ENCODE data around the gene OPCML.

The OPCML gene

DNA sequence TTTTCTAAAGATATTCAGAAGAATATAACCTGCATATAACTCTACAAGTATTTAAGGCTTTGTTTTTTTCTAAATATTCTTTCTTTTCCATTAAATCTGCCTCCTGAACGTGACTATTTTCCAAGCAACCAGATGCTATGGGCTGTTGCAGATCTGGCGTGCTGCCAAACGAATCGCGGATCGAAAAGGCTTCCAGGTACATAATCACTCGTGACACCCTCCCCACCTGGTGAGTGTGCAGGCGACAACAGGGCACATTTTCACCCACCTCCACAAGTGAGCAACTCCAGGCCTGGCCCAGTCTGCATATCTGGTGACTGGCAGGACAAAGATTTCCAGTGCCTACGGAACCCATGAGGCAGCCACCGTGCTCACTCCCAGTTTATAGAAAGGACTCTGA is 660.1 kb downstream of the OPCML start:
- no peak for FAIRE-seq

DNA sequence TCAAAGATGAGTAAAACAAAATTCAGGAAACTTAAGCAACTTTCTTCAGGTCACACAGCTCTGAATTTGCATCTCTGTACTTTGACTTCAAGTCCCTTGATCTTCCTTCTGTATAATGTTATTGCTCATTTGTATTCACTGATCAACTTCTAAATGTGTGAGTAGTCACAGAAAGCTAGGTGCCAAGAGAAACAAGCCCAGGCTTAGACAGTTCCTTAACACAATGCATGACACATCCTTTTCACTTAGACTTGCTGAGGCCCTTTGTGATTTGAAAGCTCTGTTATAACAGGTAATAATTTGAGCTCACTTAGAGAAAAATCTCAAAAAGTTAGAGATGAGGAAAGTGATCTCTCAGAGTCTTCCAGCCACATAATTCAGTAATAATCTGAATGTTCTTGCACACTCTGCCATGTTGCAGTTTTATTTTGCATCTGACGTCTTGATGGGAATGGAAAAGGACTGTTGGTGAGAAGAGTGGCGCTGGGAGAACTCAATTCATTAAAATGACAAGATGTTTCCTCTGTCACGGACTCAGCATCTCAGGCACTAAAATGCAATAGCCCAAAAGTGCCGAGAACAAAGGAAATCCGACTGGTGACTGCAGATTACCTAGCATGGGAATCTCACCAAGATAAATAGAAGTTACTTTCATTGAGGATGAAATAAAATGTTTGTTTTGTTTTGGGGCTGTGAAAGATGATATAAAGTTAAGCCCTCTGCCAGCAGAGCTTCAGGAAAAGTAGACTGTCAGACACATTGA is 665.3 kb downstream of the OPCML start:
- FAIRE-seq = no peak

DNA sequence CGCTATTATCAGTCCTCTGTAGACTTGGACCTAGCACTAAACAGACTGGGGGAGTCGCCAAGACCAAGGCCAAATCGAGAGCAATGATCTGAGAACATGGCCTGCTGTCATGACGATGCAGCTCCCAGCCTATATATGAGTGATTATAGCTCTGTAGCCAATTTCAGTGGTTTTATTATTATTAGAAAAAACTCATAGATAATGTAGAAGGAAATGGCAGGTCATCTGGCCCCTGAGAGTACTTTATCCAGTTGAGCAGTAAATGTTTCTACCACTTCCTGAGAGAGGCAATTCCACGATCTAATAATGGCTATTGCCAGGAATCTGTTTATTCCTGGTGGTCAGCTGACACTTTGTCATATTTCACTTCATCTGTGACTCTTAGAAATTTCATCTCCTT is 666.7 kb downstream of the OPCML start:
- no peak for FAIRE-seq

- FAIRE-seq = no peak
Observed at GRCh38 chr11:132864811-132865576, 667.3 kb downstream of the OPCML start.

DNA sequence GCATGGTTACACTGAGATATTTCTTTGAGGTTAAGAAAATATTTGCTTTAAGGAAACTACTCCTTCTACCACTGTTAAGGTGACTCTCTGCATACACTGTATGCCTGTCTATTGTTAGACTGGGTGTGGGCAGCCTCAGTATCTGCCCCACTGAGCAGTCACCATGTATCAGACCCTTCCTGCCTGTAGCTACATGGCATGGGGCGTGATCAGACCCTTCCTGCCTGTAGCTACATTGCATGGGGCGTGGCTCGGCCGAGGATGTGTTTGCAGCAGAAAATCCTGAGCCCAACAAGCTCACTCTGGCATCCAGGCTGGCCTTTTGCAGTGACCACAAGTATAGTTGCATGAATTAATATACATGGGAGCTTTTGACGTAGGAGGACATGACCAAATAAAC is 669.4 kb downstream of the OPCML start:
- no peak for FAIRE-seq

DNA sequence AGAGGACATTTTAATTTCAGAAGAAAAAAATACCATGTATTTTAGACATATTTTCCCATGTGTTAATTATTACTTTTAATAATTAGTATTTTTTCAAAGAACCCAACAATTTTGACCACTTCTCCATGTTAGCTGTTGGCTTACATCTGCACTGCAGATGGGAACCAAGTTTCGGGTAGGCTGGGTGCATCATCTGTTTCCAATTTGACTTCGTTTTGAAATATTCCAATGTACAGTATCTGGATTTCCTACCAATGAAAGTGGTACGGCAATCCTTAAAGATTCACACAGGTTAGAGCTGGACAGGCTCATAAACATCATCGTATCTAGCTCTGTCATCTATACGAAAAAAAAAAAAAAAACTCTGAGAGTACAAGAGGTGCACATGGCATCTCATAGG is 670.2 kb downstream of the OPCML start:
- no peak for FAIRE-seq

GRCh38 chr11:132859306-132859705 is 673.0 kb downstream of the OPCML start:
- no peak for FAIRE-seq

- no peak for FAIRE-seq
Observed at GRCh38 chr11:132858223-132858622, 674.1 kb downstream of the OPCML start.

- no peak for FAIRE-seq
Observed at GRCh38 chr11:132856032-132856431, 676.3 kb downstream of the OPCML start.

- FAIRE-seq = no peak
Observed at GRCh38 chr11:132855516-132855915, 676.8 kb downstream of the OPCML start.

- FAIRE-seq = no peak
Observed at GRCh38 chr11:132853886-132854285, 678.4 kb downstream of the OPCML start.

- no peak for FAIRE-seq
Observed at GRCh38 chr11:132852361-132852760, 679.9 kb downstream of the OPCML start.

GRCh38 chr11:132851247-132851646 is 681.1 kb downstream of the OPCML start:
- no peak for FAIRE-seq

GRCh38 chr11:132850266-132850665 is 682.0 kb downstream of the OPCML start:
- no peak for FAIRE-seq

DNA sequence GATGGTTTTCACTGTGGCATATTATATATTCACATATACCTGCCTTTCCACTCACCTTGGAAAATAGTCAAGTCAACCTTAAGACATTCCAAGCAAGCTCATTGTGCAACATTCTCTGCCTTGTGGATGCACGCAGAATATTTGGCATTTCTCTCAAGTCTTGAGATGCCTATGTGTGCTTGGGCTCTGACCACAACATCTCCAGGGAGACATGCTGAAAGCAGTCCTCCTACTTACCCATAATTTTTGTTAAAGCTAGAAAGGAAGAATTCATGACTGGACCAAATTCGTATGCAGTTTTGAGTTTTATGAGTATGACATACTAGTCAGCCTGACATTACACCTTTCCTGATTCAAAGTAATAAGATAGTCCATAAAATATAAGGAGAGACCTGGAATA is 684.0 kb downstream of the OPCML start:
- FAIRE-seq = no peak

GRCh38 chr11:132846075-132846474 is 686.2 kb downstream of the OPCML start:
- FAIRE-seq = no peak

GRCh38 chr11:132844956-132845696 is 687.2 kb downstream of the OPCML start:
- FAIRE-seq = no peak

DNA sequence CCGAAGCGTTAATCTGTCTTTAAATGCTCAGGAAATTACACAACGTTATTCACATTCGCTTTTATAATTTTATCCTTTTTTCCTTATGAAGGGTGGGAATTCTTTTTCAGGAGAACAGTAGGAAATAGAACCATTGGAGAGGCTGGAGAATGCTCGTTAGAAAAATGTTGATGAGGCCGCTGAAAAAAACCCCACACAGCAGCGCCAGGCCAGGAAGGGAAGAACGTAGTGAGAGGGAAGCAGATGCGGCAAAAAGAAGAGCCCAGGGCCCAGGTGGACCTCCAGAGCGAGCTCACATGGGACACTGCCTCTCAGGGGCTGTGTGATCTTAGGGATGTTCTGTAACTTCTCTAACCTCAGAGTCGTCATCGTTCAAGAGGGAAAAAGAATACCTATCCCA is 691.6 kb downstream of the OPCML start:
- FAIRE-seq = no peak

GRCh38 chr11:132840191-132840590 is 692.1 kb downstream of the OPCML start:
- no peak for FAIRE-seq

DNA sequence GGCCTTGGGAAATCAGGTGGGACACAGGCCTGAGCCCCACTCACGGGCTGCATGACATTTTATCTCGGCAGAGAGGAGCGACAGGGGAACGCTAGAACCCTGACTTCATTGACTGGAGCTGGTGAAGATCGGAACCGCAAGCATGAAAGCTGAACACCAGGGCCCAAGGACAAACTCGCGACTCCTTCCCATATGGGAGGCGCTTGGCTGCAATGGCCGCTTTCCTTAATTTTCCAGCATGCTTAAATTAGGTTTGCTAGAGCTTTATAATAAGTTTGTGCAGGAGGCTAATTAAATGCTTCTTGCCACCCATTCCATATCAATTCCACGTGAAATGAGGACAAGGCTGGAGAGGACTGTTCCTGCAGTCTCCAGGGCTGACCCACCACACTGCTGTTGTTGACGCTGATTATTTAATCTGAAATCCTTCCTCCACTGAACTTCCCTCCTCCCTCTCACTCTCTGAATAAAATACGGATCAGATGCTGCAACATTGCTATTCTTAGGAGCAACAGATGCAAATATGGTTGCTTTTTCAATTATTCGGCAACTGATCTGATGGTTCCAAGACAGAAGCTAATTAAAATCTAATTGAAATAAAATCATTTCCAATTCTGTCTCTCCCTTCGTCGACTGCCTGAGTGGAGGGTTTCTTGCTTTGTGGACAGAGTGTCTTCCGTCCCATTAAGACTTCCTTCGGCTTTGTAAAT is 692.9 kb downstream of the OPCML start:
- no peak for FAIRE-seq

GRCh38 chr11:132838627-132839026 is 693.7 kb downstream of the OPCML start:
- no peak for FAIRE-seq

DNA sequence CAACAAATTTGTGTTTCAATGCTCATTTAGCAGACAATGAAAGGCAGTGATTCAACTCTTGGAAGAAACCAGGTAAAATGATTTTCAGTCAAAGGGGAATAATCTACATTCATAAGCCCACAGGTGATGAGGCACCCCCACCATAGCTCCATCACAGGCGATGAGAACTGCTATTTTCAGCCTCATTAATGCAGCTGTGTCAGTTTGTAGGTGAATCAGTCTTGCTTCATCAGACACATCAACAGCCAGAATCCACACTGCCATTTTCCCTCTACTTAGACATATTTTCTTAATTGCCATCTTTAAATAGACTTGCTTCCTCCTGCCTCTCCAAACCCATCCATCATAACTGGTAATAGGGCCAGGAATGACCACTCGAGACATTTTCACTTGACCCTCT is 701.0 kb downstream of the OPCML start:
- no peak for FAIRE-seq

GRCh38 chr11:132824642-132825041 is 707.7 kb downstream of the OPCML start:
- no peak for FAIRE-seq
